T-helper 2 cell (primary cell): Measurements from ENCODE around the gene METRN.
"Not testable (repeated sequence)": the region's sequence is repeated elsewhere in the genome, so short reads cannot be mapped to it uniquely, and the experiment has no call there.

Experiments used
- DNase-seq, 5 experiments: peaks; one replicate each; pipeline versions ENCODE4 v3.0.0 to v3.0.0-alpha.2; 2012 to 2022

The METRN gene

DNA sequence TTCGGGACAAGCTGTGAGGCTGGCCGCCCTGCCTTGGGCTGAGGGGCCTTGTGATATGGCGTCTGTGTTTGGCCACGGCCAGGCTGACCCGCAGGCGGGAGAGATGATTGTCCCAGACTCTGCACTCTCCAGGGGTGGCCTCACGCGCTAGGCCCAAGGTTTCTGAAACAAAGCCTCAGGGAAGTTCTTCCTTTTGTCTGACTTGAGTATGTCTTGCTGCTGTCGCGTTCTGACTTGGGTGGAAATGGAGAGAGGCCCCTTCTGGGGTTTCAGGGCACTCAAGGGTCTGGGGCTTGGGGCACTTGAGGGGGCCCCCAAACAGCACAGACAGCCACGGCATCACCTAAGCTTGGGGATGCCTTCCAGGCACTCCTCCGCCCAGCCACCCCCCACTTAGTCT is 3.8 kb upstream of the METRN start:
- DNase-seq: no peak

DNA sequence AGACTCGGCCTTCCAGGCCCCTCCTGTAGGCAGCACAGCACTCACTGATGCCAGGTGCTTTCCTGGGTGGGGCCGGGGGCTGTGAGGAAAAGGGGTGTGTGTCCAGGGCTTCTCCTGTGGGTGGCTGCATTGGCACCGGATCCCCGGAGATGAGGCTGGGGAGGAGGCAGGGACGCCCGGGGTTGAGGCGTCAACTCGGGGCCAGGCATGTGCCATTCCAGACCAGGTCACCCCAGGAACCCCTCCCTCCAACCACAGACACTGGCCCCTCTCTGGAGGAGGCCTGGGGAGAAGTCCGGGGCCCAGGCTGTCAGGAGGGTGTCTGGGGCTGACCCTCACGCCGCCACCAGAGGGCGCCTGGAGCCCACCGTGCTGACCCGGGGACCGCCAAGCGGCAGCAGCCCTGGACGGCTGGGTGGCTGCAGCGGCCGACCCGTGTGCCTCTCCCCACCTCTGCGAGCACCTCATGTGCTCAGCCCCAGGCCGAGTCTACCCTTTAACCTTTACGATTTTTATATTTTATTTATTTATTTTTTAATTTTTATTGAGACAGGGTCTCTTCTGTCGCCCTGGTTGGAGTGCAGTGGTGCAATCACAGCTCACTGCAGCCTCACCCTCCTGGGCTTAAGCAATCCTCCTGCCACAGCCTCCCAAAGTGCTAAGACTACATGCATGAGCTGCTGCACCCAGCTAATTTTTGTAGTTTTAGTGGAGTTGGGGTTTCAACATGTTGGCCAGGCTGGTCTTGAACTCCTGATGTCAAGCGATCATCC is 3.2 kb upstream of the METRN start:
- DNase-seq: peak; percentile 59 to 71 (median 68)

DNA sequence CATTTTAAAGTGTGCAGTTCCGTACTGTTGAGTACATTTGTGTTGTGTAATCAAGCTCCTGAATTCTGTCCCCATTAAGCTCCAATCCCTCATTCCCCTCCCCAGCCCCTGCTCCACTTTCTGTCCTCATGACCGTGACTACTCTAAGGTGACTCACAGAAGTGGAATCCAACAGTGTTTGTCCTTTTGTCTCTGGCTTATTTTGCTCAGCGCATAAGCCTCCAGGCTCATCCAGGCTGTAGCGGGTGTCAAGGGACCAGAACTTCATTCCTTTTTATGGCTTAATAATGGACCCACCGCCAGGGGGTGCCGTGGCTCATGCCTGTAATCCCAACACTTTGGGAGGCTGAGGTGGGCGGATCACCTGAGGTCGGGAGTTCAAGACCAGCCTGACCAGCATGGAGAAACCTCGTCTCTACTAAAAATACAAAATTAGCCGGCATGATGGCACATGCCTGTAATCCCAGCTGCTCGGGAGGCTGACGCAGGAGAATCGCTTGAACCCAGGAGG is 2.1 kb upstream of the METRN start:
- not testable (repeated sequence) for DNase-seq

DNA sequence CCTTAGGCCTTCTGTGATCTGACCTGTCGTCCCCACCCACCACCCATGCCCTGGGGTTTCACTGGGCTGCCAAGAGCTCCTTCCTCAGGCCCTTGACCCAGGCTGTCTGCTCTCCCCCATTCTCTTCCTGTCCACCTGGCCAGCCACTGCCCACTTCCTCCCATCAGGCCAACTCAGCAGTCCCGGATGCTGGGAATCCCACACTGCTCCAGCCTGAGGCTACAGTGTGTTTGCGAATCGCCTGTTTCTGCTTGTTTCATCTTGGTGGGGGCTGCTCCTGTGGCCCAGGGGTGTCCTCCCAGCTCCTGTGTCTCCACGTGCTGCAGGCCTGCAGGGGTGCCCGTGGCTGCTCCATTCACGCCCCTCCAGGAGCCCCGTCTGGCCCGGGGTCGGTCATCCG is 839 bp upstream of the METRN start:
- DNase-seq: no peak

DNA sequence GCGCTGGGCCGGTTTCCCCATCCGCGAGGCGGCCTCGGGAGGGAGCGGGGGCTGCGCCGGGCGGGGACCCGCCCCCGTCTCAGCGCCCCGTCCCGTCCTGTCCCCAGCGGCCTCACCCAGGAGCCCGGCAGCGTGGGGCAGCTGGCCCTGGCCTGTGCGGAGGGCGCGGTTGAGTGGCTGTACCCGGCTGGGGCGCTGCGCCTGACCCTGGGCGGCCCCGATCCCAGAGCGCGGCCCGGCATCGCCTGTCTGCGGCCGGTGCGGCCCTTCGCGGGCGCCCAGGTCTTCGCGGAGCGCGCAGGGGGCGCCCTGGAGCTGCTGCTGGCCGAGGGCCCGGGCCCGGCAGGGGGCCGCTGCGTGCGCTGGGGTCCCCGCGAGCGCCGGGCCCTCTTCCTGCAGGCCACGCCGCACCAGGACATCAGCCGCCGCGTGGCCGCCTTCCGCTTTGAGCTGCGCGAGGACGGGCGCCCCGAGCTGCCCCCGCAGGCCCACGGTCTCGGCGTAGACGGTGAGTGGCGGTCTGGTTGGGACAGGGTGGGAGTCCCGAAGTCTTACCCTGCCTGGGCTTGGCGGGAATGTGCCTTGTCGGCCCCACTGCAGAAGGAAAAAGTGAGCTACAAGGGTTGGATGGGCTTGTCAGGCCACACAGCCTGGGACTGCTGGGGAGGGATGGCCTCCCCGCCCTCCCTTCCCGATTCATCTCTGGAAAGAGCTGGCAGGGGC is 720 bp downstream of the METRN start:
- no peak for DNase-seq

DNA sequence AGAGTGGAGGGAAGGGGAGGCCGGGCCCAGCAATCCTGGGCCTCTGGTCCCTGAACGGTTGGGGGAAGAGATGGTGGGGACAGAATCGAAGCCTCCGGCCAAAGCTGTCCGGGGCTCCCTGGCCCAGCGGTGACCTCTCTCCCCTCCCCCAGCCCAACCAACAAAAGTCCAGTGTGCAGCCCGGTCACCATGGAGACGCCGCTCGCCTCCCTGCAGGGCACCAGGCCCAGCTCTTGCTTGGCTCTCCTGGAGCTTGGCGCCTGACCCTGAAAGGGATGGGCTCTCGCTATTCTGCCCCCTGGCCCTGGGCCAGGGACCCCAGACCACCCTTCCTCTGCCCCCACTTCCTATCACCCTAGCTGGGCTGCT is 1.3 kb downstream of the METRN start:
- DNase-seq: no peak

DNA sequence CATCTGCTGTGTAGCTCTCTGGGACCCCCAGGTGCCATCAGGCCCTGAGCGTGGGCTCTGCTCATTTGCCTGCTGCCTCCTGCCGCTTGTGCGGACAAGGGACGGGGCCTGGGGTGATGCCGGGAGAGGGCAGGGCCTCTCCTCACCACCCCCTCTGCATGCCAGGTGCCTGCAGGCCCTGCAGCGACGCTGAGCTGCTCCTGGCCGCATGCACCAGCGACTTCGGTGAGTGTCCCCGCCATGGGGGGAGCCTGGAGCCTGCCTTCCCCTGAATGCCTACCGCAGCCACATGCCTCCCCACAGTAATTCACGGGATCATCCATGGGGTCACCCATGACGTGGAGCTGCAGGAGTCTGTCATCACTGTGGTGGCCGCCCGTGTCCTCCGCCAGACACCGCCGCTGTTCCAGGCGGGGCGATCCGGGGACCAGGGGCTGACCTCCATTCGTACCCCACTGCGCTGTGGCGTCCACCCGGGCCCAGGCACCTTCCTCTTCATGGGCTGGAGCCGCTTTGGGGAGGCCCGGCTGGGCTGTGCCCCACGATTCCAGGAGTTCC is 1.9 kb downstream of the METRN start:
- no peak for DNase-seq

DNA sequence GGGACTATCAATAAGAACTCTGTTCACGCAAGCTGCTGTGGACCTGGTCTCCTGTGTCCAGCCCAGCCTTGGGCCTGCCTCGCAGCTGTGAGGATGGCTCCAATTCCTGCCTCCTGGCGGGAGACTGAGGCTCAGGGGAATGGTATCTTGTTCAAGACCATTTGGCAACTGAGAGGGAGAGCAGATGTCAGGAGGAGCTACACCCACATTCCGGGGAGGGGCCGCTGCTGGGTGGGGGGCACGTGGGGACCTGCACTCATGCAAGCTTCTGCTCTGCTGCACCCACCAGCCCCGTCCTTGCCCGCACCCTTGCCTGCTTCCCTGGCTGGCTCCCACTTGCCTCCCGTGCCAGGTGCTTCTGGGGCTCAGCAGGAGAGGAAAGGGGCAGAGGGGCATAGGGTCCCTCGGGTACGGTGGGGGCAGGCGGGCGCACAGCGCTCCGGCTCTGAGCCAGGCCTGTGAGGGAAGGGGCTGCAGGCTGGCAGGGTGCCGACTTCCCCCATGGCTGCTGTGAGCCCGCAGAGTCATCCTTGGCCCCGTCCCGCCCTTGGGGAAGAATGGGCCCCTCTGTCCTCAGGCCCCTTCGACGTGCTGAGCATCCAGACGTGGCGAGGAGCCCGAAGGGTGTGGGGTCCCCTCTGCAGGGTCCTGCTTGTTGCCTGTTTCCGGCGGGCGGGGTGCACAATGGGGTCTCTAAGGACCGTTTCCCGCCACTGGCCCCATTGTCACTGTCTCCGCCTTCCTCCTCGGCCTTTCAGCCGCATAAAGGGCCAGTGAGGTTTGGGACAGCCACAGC is 2.7 kb downstream of the METRN start:
- DNase-seq: no peak

DNA sequence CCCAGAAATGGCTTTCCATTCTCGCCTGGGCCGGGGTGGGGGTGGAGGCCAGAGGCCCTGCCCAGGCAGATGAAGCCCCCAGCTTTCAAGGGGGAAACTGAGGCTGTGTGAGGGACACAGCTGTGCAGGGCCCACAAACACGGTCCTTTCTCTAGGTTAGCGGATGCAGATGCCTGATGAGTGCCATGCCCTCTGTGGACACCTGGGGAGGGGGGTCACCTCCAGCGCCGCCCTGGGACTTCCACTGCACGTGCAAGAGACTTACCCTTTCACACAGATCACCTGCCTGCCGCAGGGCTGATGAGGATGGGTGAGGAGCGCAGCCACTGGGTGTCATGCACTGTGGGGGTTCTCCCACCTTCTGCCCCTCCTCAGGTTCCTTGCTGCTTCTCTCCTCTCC is 3.5 kb downstream of the METRN start:
- DNase-seq: no peak

DNA sequence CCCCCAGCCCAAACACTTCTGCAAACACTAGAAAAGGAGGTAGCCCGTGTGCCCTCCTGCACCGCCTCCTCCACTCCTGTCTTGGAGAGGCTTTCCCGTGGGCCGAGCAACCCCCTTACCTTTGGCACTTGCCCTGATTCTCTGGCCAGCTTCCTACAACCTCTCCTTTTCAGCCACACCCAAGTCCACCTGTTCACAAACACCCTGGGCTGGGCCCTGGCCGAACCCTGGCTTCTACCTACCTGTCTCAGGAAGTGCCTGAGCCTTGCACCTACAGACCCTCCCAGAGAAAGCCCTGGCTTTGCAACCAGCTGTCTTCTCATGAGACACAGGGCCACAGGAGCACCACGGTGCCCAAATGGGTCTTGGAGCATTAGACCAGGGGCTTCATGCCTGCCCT is 4.0 kb downstream of the METRN start:
- DNase-seq: no peak

DNA sequence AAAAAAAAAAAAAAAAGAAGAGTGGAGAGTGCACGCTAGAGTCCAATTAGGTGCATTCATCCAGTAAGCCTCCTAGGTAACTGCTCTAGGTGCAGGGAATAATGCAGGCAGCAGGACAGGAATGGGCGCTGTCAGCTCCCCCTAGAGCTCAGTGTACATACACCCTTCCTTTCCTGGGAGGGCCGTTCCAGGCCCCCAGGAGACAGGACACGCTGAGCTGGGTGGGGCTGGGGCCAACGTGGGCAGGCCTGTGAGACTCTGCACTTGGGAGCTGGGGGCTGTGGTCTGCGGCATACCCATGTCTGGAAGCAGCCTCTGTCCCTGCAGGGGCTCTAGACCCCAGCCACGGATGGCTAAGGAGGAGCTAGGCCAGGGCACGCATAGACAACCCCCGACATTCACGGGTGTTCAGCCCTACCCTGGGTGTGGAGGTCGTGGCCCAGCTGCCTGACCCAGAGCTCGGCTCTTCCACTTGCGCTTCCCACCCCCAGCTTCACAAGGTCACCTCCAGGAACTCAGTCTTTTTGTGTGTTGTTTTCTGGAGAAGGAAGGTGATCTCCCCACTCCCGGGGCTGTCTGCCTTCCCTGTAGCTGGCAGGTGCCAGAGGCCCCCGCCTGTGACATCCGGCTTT is 5.0 kb downstream of the METRN start:
- DNase-seq: no peak

DNA sequence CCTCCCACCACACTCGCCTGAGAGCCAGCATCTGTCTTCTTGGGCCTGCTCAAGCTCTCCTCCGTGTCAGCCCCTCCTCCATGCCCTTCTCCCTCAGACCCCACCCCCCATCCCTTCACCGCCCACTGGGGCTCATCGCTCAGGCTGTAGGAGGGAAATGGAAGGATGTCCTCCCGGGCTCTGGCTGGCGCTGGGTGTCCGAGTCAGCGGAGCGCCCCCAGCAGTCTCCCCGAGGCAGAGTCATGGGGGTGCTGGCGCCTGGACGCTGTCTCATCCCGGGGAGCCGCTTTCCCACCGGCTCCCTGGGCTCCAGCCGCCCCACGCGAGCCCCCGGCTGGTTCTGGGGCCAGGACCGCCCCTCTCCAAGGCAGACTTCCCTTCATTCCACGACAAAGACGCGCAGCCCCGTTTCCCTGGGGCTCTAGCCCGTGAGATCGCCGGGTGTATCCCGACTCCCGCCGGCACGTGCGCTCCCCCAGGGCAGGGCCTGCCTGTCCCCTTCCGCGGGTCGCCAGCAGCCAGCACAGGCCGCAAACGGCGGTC is 5.6 kb downstream of the METRN start:
- peak in 1 of 5 experiments; percentile 53 for DNase-seq

DNA sequence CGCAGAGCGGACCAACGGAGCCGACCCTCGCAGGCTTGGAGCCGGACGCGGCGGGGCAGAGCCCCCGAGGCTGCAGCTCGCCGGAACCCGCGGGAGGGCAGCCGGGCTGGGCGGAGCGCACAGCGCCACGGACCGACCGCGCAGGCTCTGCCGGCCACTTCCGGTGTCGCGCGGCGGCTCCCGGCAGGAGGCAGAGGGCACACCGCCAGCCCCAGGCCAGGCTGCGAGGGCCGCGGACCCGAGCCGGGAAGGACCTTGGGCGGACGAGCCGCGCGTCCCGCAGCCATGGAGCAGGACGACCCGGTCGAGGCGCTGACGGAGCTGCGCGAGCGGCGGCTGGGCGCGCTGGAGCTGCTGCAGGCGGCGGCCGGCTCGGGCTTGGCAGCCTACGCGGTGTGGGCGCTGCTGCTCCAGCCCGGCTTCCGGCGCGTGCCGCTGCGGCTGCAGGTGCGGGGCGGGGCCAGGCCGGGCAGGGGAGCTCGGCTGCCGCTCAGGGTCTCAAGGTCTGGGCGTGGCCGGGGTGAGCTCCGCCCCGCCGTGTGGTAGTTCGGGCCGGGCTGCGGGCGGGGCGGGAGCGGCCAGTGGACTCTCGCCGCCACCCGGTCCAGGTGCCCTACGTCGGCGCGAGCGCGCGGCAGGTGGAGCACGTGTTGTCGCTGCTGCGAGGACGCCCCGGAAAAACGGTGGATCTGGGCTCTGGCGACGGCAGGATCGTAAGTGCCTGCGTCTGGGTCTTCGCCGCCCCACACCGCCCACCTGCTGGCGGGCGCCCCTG is 6.3 kb downstream of the METRN start, which contains the start of gene ANTKMT:
Gene ANTKMT (plus strand): TSS at position 157 of the 775 bp plus-strand sequence. CDS start 129 bp downstream, at position 286.
- DNase-seq: peak; percentile 36 to 88 (median 60)

DNA sequence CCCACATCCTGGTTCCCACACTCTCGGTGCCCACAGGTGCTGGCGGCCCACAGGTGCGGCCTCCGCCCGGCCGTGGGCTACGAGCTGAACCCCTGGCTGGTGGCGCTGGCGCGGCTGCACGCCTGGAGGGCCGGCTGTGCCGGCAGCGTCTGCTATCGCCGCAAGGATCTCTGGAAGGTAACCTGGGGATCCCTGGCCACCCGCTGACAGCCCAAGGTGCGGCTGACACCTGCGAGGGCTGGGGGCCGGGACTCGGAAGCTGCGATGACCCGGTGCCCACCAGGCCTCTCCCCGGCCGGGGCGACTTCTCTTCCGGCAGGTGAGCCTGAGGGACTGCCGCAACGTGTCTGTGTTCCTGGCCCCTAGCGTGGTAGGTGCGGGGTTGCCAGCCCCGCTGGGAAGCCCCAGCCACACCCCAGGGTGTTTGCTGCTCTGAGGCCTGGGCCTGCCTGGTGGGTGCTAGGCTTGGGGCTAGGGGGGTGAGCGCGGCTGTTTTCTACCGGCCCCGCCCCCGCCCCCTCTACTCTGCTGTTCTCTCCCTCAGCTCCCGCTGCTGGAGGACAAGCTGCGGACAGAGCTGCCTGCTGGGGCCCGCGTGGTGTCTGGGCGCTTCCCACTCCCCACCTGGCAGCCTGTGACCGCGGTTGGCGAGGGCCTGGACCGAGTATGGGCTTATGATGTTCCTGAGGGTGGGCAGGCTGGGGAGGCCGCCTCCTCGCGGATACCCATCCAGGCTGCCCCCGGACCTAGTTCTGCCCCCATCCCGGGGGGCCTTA is 7.0 kb downstream of the METRN start:
- DNase-seq: no peak

DNA sequence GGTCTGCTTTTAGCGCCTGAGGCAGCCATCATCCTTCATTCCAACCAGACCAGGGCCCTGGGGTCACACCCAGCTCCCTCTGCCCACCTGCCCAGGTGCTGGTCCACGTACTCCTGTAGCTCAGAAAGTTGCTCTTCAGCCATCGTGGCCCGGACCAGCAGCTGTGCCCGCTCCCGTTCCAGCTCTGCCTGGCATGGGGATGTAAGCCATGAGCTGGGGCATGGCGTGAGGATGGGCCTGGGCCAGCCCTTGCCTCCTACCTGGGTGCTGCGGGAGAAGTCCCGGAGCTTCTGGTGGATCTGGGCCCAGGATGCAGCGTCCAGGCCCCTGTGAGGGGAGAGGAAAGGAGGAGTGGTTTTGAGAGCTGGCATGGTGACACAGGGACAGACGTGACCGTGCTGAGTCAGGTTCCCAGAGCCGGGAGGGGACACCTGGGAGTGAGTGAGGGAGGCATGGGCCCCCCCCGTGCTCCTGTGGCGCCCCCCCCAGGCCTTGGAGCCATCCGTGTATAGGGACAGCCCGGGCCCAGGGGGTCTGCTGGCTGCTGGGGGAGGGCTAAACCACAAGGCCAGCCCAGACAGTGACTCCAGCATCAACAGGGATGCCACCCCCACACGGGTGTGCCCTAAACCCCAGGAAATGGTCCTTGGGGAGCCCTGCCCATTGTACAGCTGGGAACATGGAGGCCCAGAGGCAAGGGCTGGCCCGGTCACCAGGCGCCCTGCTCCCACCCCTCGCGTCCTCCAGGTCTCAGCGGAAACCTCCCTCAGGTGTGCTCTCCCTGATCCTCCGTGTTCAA is 8.1 kb downstream of the METRN start:
- DNase-seq: no peak

DNA sequence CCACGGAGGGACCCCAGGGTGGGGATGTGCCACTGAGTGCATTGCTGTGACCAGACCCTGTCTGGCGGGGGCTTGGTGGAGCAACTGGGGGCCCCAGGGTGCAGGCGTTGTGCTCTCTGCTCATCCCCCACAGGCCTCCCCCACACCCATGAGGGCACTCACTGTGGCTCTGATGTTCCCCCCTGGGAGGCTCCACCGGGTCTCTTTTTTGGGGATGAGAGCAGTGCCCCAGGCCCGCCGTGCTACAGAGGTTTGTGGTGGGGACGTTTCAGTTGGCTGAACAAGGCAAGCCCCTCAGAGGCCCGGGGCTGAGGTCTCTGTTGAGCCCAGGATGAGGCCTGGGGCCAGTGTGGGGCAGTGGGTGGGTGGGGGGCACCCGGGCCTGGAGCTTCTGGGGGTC is 8.8 kb downstream of the METRN start:
- DNase-seq: no peak

DNA sequence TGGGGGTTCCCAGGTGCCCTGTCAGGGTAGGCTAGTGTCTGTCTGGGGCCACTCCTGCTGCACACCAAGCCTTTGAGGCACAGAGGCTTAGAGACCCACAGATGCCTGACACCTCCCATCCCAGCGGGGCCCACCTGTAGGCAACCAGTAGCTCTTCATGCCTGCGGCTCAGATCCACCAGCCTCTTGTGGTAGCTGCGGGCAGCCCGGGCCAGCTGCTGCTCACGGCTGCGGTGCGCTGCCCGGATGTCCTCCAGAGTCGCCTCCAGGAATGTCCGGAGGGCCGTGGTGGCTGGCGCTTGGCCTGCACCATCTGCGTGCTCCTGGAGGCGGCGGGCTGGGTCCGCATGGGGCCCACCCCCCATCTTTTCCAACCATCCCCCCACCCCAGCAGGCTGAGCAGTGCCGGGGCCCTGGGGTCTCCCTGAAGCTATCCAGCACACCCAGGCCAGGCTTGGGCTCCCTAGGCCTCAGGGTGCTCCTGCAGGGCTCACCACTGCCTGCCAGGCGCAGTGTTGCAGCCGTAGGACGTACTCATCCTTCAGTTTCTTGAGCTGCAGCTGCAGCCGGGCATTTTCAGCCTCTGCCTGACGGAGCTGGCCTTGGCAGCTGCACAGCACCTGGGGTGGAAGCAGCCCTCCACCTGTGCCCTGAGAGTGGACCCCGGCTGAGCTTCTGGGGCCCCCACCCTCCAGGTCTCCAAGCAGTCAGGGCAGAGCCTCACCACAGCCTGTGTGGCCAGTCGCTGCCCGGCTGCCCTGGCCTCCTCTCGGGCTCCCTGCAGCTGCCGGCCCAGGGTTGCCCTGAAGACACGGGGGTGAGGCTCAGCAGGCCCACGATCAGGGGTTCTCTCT is 9.5 kb downstream of the METRN start:
- no peak for DNase-seq

DNA sequence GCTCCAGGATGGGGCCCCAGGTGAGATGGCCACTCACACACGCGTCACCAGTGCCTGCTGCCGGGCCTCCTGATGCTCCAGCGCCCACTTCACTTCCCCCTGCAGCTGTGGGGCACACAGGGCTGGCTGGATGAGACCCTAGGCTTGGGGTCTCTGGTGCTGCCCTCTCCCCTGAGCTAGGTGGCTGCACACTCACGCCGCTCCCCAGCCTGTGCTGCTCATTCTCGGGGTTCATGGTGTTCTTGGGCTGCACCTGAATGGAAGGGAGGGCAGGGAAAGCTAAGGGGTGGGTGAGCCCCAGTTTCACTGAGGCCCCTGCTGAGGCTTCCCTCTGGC is 10.1 kb downstream of the METRN start:
- DNase-seq: no peak
